ENCODE measurements around the gene NLGN3.

- no peak for TF ChIP-seq CTCF (IDR thresholded peaks at IDR 0.05)
- no peak for TF ChIP-seq POLR2A (IDR thresholded peaks at IDR 0.05)
These were observed 44.9 kb upstream of the NLGN3 start for GRCh38 chrX:71099736-71100135.
